ENCODE data around the gene PCNX3.

PCNX3 gene

DNA sequence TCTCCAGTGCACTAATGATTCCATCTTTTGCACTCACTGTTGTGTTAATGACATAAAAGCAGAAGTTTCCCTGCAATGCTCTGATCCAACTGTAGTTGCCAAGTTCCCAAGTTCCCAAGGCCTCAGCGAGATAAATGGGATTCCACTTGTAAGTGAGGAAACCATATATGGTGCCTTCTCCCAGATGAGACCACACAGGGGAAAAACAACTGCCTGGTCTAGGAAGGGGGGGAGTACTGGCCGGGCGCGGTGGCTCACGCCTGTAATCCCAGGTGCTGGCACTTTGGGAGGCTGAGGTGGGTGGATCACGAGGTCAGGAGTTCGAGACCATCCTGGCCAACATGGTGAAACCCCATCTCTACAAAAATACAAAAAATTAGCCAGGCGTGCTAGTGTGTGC is 70.4 kb downstream of the PCNX3 start:
- in situ Hi-C loops (cut with MboI; ENCODE audit: low sequenced_read_pairs): no loop called here
